Fibroblast of skin of left biceps (primary cell): ENCODE measurements around the gene MKNK1.

Source experiments
- DNase-seq, 2 experiments: peaks; one replicate each; pipeline ENCODE4 v3.0.0-alpha.2; 2013; ENCODE audit warnings: low read depth in 2 of 2

The MKNK1 gene

GRCh38 chr1:46618754-46619415 lies 14.8 kb upstream of the MKNK1 start:
- DNase-seq = no peak

- no peak for DNase-seq
These were observed 13.8 kb upstream of the MKNK1 start for GRCh38 chr1:46617833-46618232.

GRCh38 chr1:46617108-46617800 lies 13.2 kb upstream of the MKNK1 start:
- DNase-seq = no peak

GRCh38 chr1:46616277-46617107 lies 12.4 kb upstream of the MKNK1 start, which contains the start of gene MOB3C:
MOB3C (minus strand) TSS chr1:46616811; CDS start chr1:46613321, 3,490 bp downstream.
- DNase-seq = peak; percentile 32 to 42

GRCh38 chr1:46615735-46616134 lies 11.7 kb upstream of the MKNK1 start:
- DNase-seq = no peak

- DNase-seq = no peak
These were observed 11.0 kb upstream of the MKNK1 start for GRCh38 chr1:46615088-46615487.

- no peak for DNase-seq
These were observed 10.5 kb upstream of the MKNK1 start for GRCh38 chr1:46614604-46614984.

- DNase-seq = peak in 1 of 2 experiments; percentile 12
These were observed 9.9 kb upstream of the MKNK1 start for GRCh38 chr1:46613661-46614603.

- no peak for DNase-seq
These were observed 9.0 kb upstream of the MKNK1 start for GRCh38 chr1:46612937-46613660.

GRCh38 chr1:46611691-46612221 lies 7.7 kb upstream of the MKNK1 start:
- no peak for DNase-seq

- DNase-seq = no peak
These were observed 3.5 kb upstream of the MKNK1 start for GRCh38 chr1:46607345-46608130.

GRCh38 chr1:46606255-46606965 lies 2.3 kb upstream of the MKNK1 start:
- no peak for DNase-seq

GRCh38 chr1:46605232-46605631 lies 1.2 kb upstream of the MKNK1 start:
- no peak for DNase-seq

- no peak for DNase-seq
These were observed 599 bp downstream of the MKNK1 start for GRCh38 chr1:46603481-46603857.

- no peak for DNase-seq
These were observed 2.6 kb downstream of the MKNK1 start for GRCh38 chr1:46601257-46602007.

- no peak for DNase-seq
These were observed 4.8 kb downstream of the MKNK1 start for GRCh38 chr1:46599059-46599970.

GRCh38 chr1:46596846-46597245 lies 7.2 kb downstream of the MKNK1 start:
- no peak for DNase-seq
